Astrocyte (in vitro differentiated cells and primary cell): ENCODE data around the gene P2RY4.

ENCODE experiments used
- EZH2 ChIP-seq: IDR thresholded peaks from 2 replicates; pipeline ENCODE4 v1.6.1; 2012; ENCODE audit warnings: mild to moderate bottlenecking, low read length, inconsistent platforms; ENCODE audit not compliant: insufficient read depth
- TF ChIP-seq, protein P1 (sequence below): IDR thresholded peaks from 2 replicates; pipeline ENCODE4 v1.5.1; 2011; ENCODE audit warnings: low read depth, mild to moderate bottlenecking, inconsistent platforms, low read length, moderate library complexity; ENCODE audit not compliant: insufficient read depth

DNA sequence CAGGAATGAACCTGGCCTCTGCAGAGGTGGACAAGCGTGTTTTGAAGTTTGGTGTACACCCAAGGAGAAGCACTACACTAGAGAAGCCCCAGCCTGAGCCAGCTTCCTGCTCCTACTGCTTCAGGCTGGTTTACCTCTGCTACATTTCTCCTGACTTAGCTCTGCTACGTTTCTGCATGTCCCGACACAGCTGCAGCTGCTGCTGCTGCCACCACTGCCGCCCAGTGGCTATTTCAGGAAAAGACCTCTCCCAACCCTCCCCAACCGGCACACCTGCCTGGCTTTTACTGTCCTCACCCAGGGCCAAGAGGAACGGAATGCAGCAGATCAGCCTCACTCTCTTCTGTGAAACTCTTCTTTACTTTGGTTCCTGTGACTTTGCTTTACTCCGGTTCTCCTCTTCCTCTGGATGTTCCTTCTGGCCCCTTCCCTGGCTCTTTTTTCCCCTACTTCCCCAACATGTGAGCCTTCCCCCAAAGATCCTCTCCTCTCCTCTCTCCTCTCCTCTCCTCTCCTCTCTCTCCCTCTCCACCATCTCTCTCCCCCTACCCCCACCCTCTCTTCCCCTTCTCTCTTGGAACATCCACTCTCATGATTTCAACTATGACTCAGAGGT is 3.1 kb upstream of the P2RY4 start:
- TF ChIP-seq EZH2: no peak
- TF ChIP-seq, protein P1, sequence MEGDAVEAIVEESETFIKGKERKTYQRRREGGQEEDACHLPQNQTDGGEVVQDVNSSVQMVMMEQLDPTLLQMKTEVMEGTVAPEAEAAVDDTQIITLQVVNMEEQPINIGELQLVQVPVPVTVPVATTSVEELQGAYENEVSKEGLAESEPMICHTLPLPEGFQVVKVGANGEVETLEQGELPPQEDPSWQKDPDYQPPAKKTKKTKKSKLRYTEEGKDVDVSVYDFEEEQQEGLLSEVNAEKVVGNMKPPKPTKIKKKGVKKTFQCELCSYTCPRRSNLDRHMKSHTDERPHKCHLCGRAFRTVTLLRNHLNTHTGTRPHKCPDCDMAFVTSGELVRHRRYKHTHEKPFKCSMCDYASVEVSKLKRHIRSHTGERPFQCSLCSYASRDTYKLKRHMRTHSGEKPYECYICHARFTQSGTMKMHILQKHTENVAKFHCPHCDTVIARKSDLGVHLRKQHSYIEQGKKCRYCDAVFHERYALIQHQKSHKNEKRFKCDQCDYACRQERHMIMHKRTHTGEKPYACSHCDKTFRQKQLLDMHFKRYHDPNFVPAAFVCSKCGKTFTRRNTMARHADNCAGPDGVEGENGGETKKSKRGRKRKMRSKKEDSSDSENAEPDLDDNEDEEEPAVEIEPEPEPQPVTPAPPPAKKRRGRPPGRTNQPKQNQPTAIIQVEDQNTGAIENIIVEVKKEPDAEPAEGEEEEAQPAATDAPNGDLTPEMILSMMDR: peak; percentile 29
